HEK293 (cell line): ENCODE results near the gene APEX1.
A peak's percentile ranks its signal among the peaks of the same experiment; 100 is the strongest.

ENCODE experiments used
- CTCF ChIA-PET: fragments of 350-600 bp; formaldehyde crosslinking; extraction: SDS; loops from one replicate; lab custom pipeline; 2021; ENCODE audit warnings: antibody characterized with exemption; lab: Yijun Ruan, JAX
- POLR2A ChIA-PET: fragments of 300-600 bp; formaldehyde crosslinking; extraction: SDS; loops from one replicate; lab custom pipeline; 2020; ENCODE audit warnings: antibody characterized with exemption, inconsistent platforms; lab: Yijun Ruan, JAX
- H3K27ac ChIP-seq: fragments of 200-500 bp; sonication (Bioruptor generic); 2 replicates; pipeline ENCODE4 v1.5.1; 2014; ENCODE audit warnings: low read depth, low read length, control low read depth, inconsistent platforms; ENCODE audit errors: extremely low read depth
- H3K36me3 ChIP-seq, 2 experiments: fragments of 200-500 bp in 1 of 2; sonication (Bioruptor generic) in 1 of 2; 1 replicate in 1 of 2; 2 replicates in 1 of 2; pipeline ENCODE4 v1.5.1; 2014 to 2017; ENCODE audit warnings: inconsistent platforms in 2 of 2, low read length in 2 of 2; ENCODE audit not compliant: control insufficient read depth in 2 of 2, insufficient read depth in 1 of 2
- H3K4me1 ChIP-seq: fragments of 200-500 bp; sonication (Bioruptor generic); 2 replicates; pipeline ENCODE4 v1.5.1; 2014; ENCODE audit warnings: mild to moderate bottlenecking, low read length, inconsistent platforms; ENCODE audit not compliant: control insufficient read depth, insufficient read depth
- H3K4me3 ChIP-seq: 2 replicates; pipeline ENCODE4 v1.5.1; 2011; ENCODE audit warnings: low read depth, mild to moderate bottlenecking, control low read depth, low read length, moderate library complexity
- H3K9me3 ChIP-seq: fragments of 200-500 bp; sonication (Bioruptor generic); 2 replicates; pipeline ENCODE4 v1.5.1; 2014; ENCODE audit warnings: low read depth, low read length, inconsistent platforms; ENCODE audit not compliant: control insufficient read depth, insufficient read depth
- FEZF1 ChIP-seq: fragments of 450-650 bp; formaldehyde crosslinking; IDR thresholded peaks from 2 replicates; pipeline ENCODE4 v1.5.1; 2016; ENCODE audit warnings: missing biosample characterization, missing genetic modification characterization
- GLIS2 ChIP-seq: fragments of 450-650 bp; formaldehyde crosslinking; IDR thresholded peaks from 2 replicates; pipeline ENCODE4 v1.5.1; 2016; ENCODE audit warnings: missing biosample characterization, missing genetic modification characterization
- HOXA7 ChIP-seq: sonication (generic); formaldehyde crosslinking; IDR thresholded peaks from 2 replicates; pipeline ENCODE4 v1.8.1; 2022; ENCODE audit warnings: missing genetic modification reagents, borderline replicate concordance
- PRDM6 ChIP-seq: fragments of 450-650 bp; formaldehyde crosslinking; IDR thresholded peaks from 2 replicates; pipeline ENCODE4 v1.5.1; 2017; ENCODE audit warnings: missing biosample characterization, missing genetic modification characterization
- REST ChIP-seq: fragments of 450-650 bp; formaldehyde crosslinking; IDR thresholded peaks from 2 replicates; pipeline ENCODE4 v1.5.1; 2016; ENCODE audit warnings: missing biosample characterization, missing genetic modification characterization
- SCRT1 ChIP-seq: fragments of 450-650 bp; formaldehyde crosslinking; IDR thresholded peaks from 2 replicates; pipeline ENCODE4 v1.5.1; 2016; ENCODE audit warnings: missing biosample characterization, missing genetic modification characterization, borderline replicate concordance
- SCRT2 ChIP-seq: fragments of 450-650 bp; formaldehyde crosslinking; IDR thresholded peaks from 2 replicates; pipeline ENCODE4 v1.5.1; 2016; ENCODE audit warnings: missing biosample characterization, missing genetic modification characterization
- SP7 ChIP-seq: fragments of 450-650 bp; formaldehyde crosslinking; IDR thresholded peaks from 2 replicates; pipeline ENCODE4 v1.5.1; 2016; ENCODE audit warnings: missing biosample characterization, missing genetic modification characterization
- TRIM28 ChIP-seq: IDR thresholded peaks from 2 replicates; pipeline ENCODE4 v1.6.1; 2011; ENCODE audit warnings: low read length, control low read depth, borderline replicate concordance
- WT1 ChIP-seq: fragments of 450-650 bp; formaldehyde crosslinking; IDR thresholded peaks from 2 replicates; pipeline ENCODE4 v1.5.1; 2016; ENCODE audit warnings: missing biosample characterization, missing genetic modification characterization
- YY2 ChIP-seq: fragments of 450-650 bp; formaldehyde crosslinking; IDR thresholded peaks from 2 replicates; pipeline ENCODE4 v1.5.1; 2016; ENCODE audit warnings: missing biosample characterization, missing genetic modification characterization
- ZBTB11 ChIP-seq: fragments of 450-650 bp; formaldehyde crosslinking; conservative IDR thresholded peaks from 2 replicates; pipeline ENCODE4 v1.5.1; 2016; ENCODE audit warnings: low read depth, missing biosample characterization, missing genetic modification characterization
- ZBTB20 ChIP-seq: fragments of 450-650 bp; formaldehyde crosslinking; IDR thresholded peaks from 2 replicates; pipeline ENCODE4 v1.5.1; 2016; ENCODE audit warnings: missing biosample characterization, missing genetic modification characterization
- ZFP37 ChIP-seq: fragments of 450-650 bp; formaldehyde crosslinking; IDR thresholded peaks from 2 replicates; pipeline ENCODE4 v1.5.1; 2016; ENCODE audit warnings: missing biosample characterization, missing genetic modification characterization
- ZNF202 ChIP-seq: fragments of 450-650 bp; formaldehyde crosslinking; IDR thresholded peaks from 2 replicates; pipeline ENCODE4 v1.5.1; 2016; ENCODE audit warnings: missing biosample characterization, missing genetic modification characterization, borderline replicate concordance
- ZNF302 ChIP-seq: fragments of 450-650 bp; formaldehyde crosslinking; IDR thresholded peaks from 2 replicates; pipeline ENCODE4 v1.5.1; 2016; ENCODE audit warnings: missing biosample characterization, missing genetic modification characterization, low read depth
- ZNF37A ChIP-seq: fragments of 450-650 bp; IDR thresholded peaks from 2 replicates; pipeline ENCODE4 v1.5.1; 2018; ENCODE audit warnings: missing biosample characterization, missing genetic modification characterization
- ZNF398 ChIP-seq: fragments of 450-650 bp; formaldehyde crosslinking; IDR thresholded peaks from 2 replicates; pipeline ENCODE4 v1.5.1; 2017; ENCODE audit warnings: missing biosample characterization, missing genetic modification characterization
- ZNF404 ChIP-seq: fragments of 450-650 bp; formaldehyde crosslinking; IDR thresholded peaks from 2 replicates; pipeline ENCODE4 v1.5.1; 2017; ENCODE audit warnings: missing biosample characterization, missing genetic modification characterization
- ZNF560 ChIP-seq: fragments of 450-650 bp; formaldehyde crosslinking; IDR thresholded peaks from 2 replicates; pipeline ENCODE4 v1.5.1; 2017; ENCODE audit warnings: missing biosample characterization, missing genetic modification characterization, borderline replicate concordance
- ZNF600 ChIP-seq: fragments of 450-650 bp; formaldehyde crosslinking; IDR thresholded peaks from 2 replicates; pipeline ENCODE4 v1.5.1; 2016; ENCODE audit warnings: missing biosample characterization, missing genetic modification characterization
- ZNF658 ChIP-seq: fragments of 450-650 bp; formaldehyde crosslinking; IDR thresholded peaks from 2 replicates; pipeline ENCODE4; 2016; ENCODE audit warnings: missing biosample characterization, missing genetic modification characterization
- ZNF692 ChIP-seq: fragments of 450-650 bp; formaldehyde crosslinking; IDR thresholded peaks from 2 replicates; pipeline ENCODE4 v1.5.1; 2016; ENCODE audit warnings: missing biosample characterization, missing genetic modification characterization

Gene APEX1

GRCh38 chr14:20422886-20423285, 32.1 kb upstream of the APEX1 start:
- Histone ChIP-seq H3K4me3 (no peak overlapping the region), H3K4me1 (no peaks in the 10 kb centered on the region), H3K27ac (no peak overlapping the region), H3K9me3 (no peaks in the 10 kb centered on the region), H3K36me3 (no peaks in the 10 kb centered on the region)
- ChIA-PET CTCF (interaction anchor here (0.5 to 1.5 kb wide), 2 partner anchors 73 to 185 kb away, joined by 3 to 4 read pairs; no protein-coding TSS in a partner anchor), POLR2A (interaction anchor here (1.3 kb wide), 1 partner anchor 10 kb away, joined by 3 read pairs; the partner anchor contains the start of gene TEP1)
- no peak for TF ChIP-seq YY2 (tag by site-specific recombination)
- no peak for TF ChIP-seq ZNF302
- peak; percentile 64; the same call in 1 of the 2 replicates for TF ChIP-seq SCRT1
- no peak for TF ChIP-seq ZNF37A
- TF ChIP-seq ZNF404 (tag by site-specific recombination), result no peak
- peak; percentile 40; the same call in 1 of the 2 replicates for TF ChIP-seq PRDM6 (tag by site-specific recombination)
- peak; percentile 55 for TF ChIP-seq FEZF1 (tag by site-specific recombination)
- peak; percentile 42; the same call in 1 of the 2 replicates for TF ChIP-seq SCRT2

- Histone ChIP-seq H3K4me3 (no peak overlapping the region), H3K27ac (no peak overlapping the region), H3K9me3 (no peaks in the 10 kb centered on the region), H3K36me3 (no peaks in the 10 kb centered on the region), H3K4me1 (no peaks in the 10 kb centered on the region)
- ChIA-PET CTCF (interaction anchor here (2.3 kb wide), 1 partner anchor 10 kb away, joined by 21 read pairs; no protein-coding TSS in a partner anchor), POLR2A (interaction anchor here (1.1 kb wide), 1 partner anchor 9 kb away, joined by 3 read pairs; no protein-coding TSS in a partner anchor)
- no peak for TF ChIP-seq ZFP37 (tag by site-specific recombination)
- TF ChIP-seq SCRT2, result no peak
- no peak for TF ChIP-seq ZBTB11 (tag by site-specific recombination)
- no peak for TF ChIP-seq ZNF692 (tag by site-specific recombination)
- no peak for TF ChIP-seq ZNF560 (tag by site-specific recombination)
- no peak for TF ChIP-seq HOXA7 (CRISPR knock-in tag)
- TF ChIP-seq ZNF302, result no peak
- no peak for TF ChIP-seq WT1 (tag by site-specific recombination)
- no peak for TF ChIP-seq ZNF600 (tag by site-specific recombination)
- TF ChIP-seq ZNF202 (tag by site-specific recombination), result no peak
- TF ChIP-seq GLIS2, result no peak
- TF ChIP-seq REST (tag by site-specific recombination), result no peak
- no peak for TF ChIP-seq TRIM28
- TF ChIP-seq ZNF658 (tag by site-specific recombination), result no peak
- TF ChIP-seq SP7 (tag by site-specific recombination), result no peak
- no peak for TF ChIP-seq ZNF398 (tag by site-specific recombination)
- no peak for TF ChIP-seq ZBTB20 (tag by site-specific recombination)
Measured at GRCh38 chr14:20424851-20425250, 30.2 kb upstream of the APEX1 start.
